HepG2 (cell line): ENCODE data around the gene IL12A. TPM values are rescaled to one million over a fixed set of nuclear protein-coding genes. Genes with fewer than 3 reads are reported as not detected.

Experiments used
- CEBPG ChIP-seq: IDR thresholded peaks from 2 replicates; pipeline ENCODE4 v1.6.1; 2016
- ETV5 ChIP-seq: IDR thresholded peaks from 2 replicates; pipeline ENCODE4 v1.6.1; 2018; ENCODE audit warnings: missing biosample characterization, missing genetic modification reagents, inconsistent platforms, borderline replicate concordance
- FIP1L1 ChIP-seq: fragments of 200-400 bp; formaldehyde crosslinking; IDR thresholded peaks from 2 replicates; pipeline ENCODE4 v1.6.1; 2018; ENCODE audit warnings: low read depth, mild to moderate bottlenecking, low read length, moderate library complexity, borderline replicate concordance; ENCODE audit not compliant: insufficient read depth
- KMT2B ChIP-seq: IDR thresholded peaks from 2 replicates; pipeline ENCODE4 v1.6.1; 2016; ENCODE audit warnings: missing genetic modification reagents, missing compliant biosample characterization
- PBX2 ChIP-seq: IDR thresholded peaks from 2 replicates; pipeline ENCODE4 v1.6.1; 2016; ENCODE audit warnings: control low read depth
- REXO4 ChIP-seq: sonication (generic); formaldehyde crosslinking; IDR thresholded peaks from 2 replicates; pipeline ENCODE4 v1.8.0; 2022; ENCODE audit warnings: missing genetic modification reagents, mild to moderate bottlenecking, borderline replicate concordance
- RFXANK ChIP-seq: IDR thresholded peaks from 2 replicates; pipeline ENCODE4 v1.6.1; 2016
- SNAPC2 ChIP-seq: sonication (generic); formaldehyde crosslinking; IDR thresholded peaks from 2 replicates; pipeline ENCODE4 v1.8.1; 2022; ENCODE audit warnings: mild to moderate bottlenecking, missing genetic modification reagents
- ZBTB14 ChIP-seq: sonication (generic); formaldehyde crosslinking; IDR thresholded peaks from 2 replicates; pipeline ENCODE4 v1.4.0; 2020; ENCODE audit warnings: missing genetic modification reagents
- ZBTB40 ChIP-seq, 2 experiments: fragments of 450-650 bp in 1 of 2; sonication (generic) in 1 of 2; formaldehyde crosslinking in 1 of 2; IDR thresholded peaks; 2 replicates each; pipeline versions ENCODE4 v1.6.1 to v1.8.0; 2016 to 2022; ENCODE audit warnings: antibody characterized with exemption in 1 of 2, mild to moderate bottlenecking in 1 of 2, missing genetic modification reagents in 1 of 2
- ZNF383 ChIP-seq: sonication (generic); formaldehyde crosslinking; IDR thresholded peaks from 2 replicates; pipeline ENCODE4 v1.4.0; 2020; ENCODE audit warnings: missing genetic modification reagents, mild to moderate bottlenecking, borderline replicate concordance
- ZNF605 ChIP-seq: sonication (generic); formaldehyde crosslinking; IDR thresholded peaks from 2 replicates; pipeline ENCODE4 v1.8.0; 2022; ENCODE audit warnings: mild to moderate bottlenecking, missing genetic modification reagents
- ZNF614 ChIP-seq: IDR thresholded peaks from 2 replicates; pipeline ENCODE4 v1.6.1; 2018; ENCODE audit warnings: missing biosample characterization, missing genetic modification reagents, inconsistent platforms, borderline replicate concordance
- ZNF687 ChIP-seq: sonication (generic); formaldehyde crosslinking; IDR thresholded peaks from 2 replicates; pipeline ENCODE4 v1.5.1; 2020; ENCODE audit warnings: mild to moderate bottlenecking, missing genetic modification reagents, moderate library complexity
- ZSCAN21 ChIP-seq: sonication (generic); formaldehyde crosslinking; IDR thresholded peaks from 2 replicates; pipeline ENCODE4 v1.8.0; 2022; ENCODE audit warnings: mild to moderate bottlenecking, missing genetic modification reagents, moderate library complexity, borderline replicate concordance
- polyA plus RNA-seq, 8 experiments: library from polyadenylated mRNA; depleted of rRNA in 3 of 8; stranded (reverse) in 7 of 8; unstranded in 1 of 8; fragments of >200 nt; fragmentation: Illumina TruSeq in 4 of 8; extraction: Trizol in 4 of 8; gene quantifications; 2 replicates each; pipeline versions ENCODE4 v1.2.1 to v1.2.3, GENCODE V29; 2011 to 2016; ENCODE audit warnings: low read depth in 4 of 8, missing spikeins in 1 of 8, mixed read lengths in 1 of 8; ENCODE audit not compliant: insufficient read depth in 1 of 8
- total RNA-seq, 5 experiments: library from RNA; depleted of rRNA; stranded (reverse); fragments of >200 nt; fragmentation: Illumina TruSeq; extraction: Trizol; gene quantifications; 2 replicates each; pipeline ENCODE4 v1.2.3, GENCODE V29; 2016; ENCODE audit warnings: low read depth in 1 of 5

The IL12A gene
- total and polyA plus RNA-seq, 2 of the 13 experiments (the other 11 are each of a cell fraction or from before 2014, with no cell fraction given): 0.36 to 1.1 TPM

GRCh38 chr3:159978353-159978752 is 10.3 kb upstream of the IL12A start (continued):
- no peak for TF ChIP-seq ZBTB40 (IDR thresholded peaks at IDR 0.05)
- TF ChIP-seq ZBTB40 (CRISPR knock-in tag; IDR thresholded peaks at IDR 0.05): no peak
- no peak for TF ChIP-seq FIP1L1
- no peak for TF ChIP-seq PBX2 (CRISPR knock-in tag)
- no peak for TF ChIP-seq ZBTB14 (CRISPR knock-in tag)
- TF ChIP-seq ZNF687 (CRISPR knock-in tag): no peak
- no peak for TF ChIP-seq KMT2B
- no peak for TF ChIP-seq ZNF383 (CRISPR knock-in tag)
- TF ChIP-seq SNAPC2 (CRISPR knock-in tag): no peak
- TF ChIP-seq CEBPG: no peak; the same call in 1 of the 2 replicates
- no peak for TF ChIP-seq REXO4
- peak; percentile 39; the same call in 1 of the 2 replicates for TF ChIP-seq ETV5 (CRISPR knock-in tag)
- peak; percentile 70 for TF ChIP-seq ZNF614
- TF ChIP-seq ZSCAN21: no peak
- TF ChIP-seq RFXANK (CRISPR knock-in tag): no peak
- no peak for TF ChIP-seq ZNF605
